Thyroid gland (tissue), 4 donors: ENCODE measurements around the gene ARHGEF38.

Source experiments
- CTCF ChIP-seq, 6 experiments: fragments of 200-600 bp in 3 of 6; fragments of 450-650 bp in 3 of 6; sonication (generic) in 3 of 6; IDR thresholded peaks; one replicate each; pipeline ENCODE4 v1.5.1; 2016 to 2019; ENCODE audit warnings: antibody characterized with exemption in 6 of 6, mild to moderate bottlenecking in 2 of 6, inconsistent platforms in 1 of 6, moderate library complexity in 1 of 6
- POLR2A ChIP-seq, 2 donors: fragments of 450-650 bp; IDR thresholded peaks; one replicate each; pipeline ENCODE4 v1.6.1; 2017; ENCODE audit warnings: antibody characterized with exemption in 2 of 2, mild to moderate bottlenecking in 2 of 2, moderate library complexity in 1 of 2

GRCh38 chr4:105526656-105527055 lies 25.8 kb upstream of the ARHGEF38 start:
- TF ChIP-seq CTCF (IDR thresholded peaks at IDR 0.05) = no peak
- no peak for TF ChIP-seq POLR2A (IDR thresholded peaks at IDR 0.05)
